ENCODE results near the gene DCLK1. TPM values are rescaled to one million over a fixed set of nuclear protein-coding genes. Genes with fewer than 3 reads are reported as not detected.

The DCLK1 gene
- total RNA-seq, 1 experiment from 2014 or later: 36.2 TPM

- H2AFZ ChIP-seq (ENCODE audit: low read length): no peak overlapping the region
- H3K9me3 ChIP-seq (ENCODE audit: control insufficient read depth, low read depth, low read length): no peaks in the 10 kb centered on the region
- no peak overlapping the region for H3K14ac ChIP-seq (ENCODE audit: insufficient read depth, low read length)
- no peak overlapping the region for H2BK20ac ChIP-seq (ENCODE audit: low read depth, low read length, poor library complexity, severe bottlenecking)
- H2AK5ac ChIP-seq (ENCODE audit: insufficient read length, low read length): no peak overlapping the region
- Mint-ChIP-seq H3K9me3 (no peaks in the 10 kb centered on the region; a peak in 1 of 5 replicates), H3K4me1 (peaks cover 5 to 8% of the 10 kb centered on the region in 2 experiments; a peak in 3 of 4 replicates), H3K27ac (no peak overlapping the region), H3K36me3 (ENCODE audit: insufficient read depth in 1 of 3, low read depth in 3 of 3) (no peaks in the 10 kb centered on the region), H3K27me3 (ENCODE audit: low read depth) (no peaks in the 10 kb centered on the region), H3K4me3 (no peak overlapping the region)
- no peak overlapping the region for H2BK15ac ChIP-seq (ENCODE audit: low read depth, low read length)
- no peak for TF ChIP-seq CTCF (conservative IDR thresholded peaks at IDR 0.05)
- H2BK5ac ChIP-seq (ENCODE audit: insufficient read length, low read length): no peak overlapping the region
- WGBS (ENCODE audit: extremely low coverage, insufficient read length, low lambda C conversion rate): no CpG with 5 or more reads among the region's 4 CpGs
- no peak overlapping the region for H3K18ac ChIP-seq (ENCODE audit: insufficient read length, low read depth, low read length)
- H4K20me1 ChIP-seq (ENCODE audit: control insufficient read depth, insufficient read depth, insufficient read length): no peaks in the 10 kb centered on the region
- no peaks in the 10 kb centered on the region for H3K79me1 ChIP-seq (ENCODE audit: insufficient read depth, low read depth, low read length, poor library complexity, severe bottlenecking)
- no peak overlapping the region for H2BK120ac ChIP-seq (ENCODE audit: low read depth, low read length, poor library complexity, severe bottlenecking)
- no peak overlapping the region for H3K27ac ChIP-seq (ENCODE audit: insufficient read length, low read depth, low read length)
- H3K4me2 ChIP-seq (ENCODE audit: insufficient read depth, insufficient read length, low read length): no peak overlapping the region
- no peak overlapping the region for H3K9ac ChIP-seq (ENCODE audit: extremely low read depth, insufficient read length, low read length)
- H3K27me3 ChIP-seq (ENCODE audit: insufficient read depth, low read length): no peaks in the 10 kb centered on the region
- no peaks in the 10 kb centered on the region for H3K4me1 ChIP-seq (ENCODE audit: insufficient read depth, low read length)
- no peak overlapping the region for H3K4ac ChIP-seq (ENCODE audit: low read depth, low read length)
- H3T11ph ChIP-seq (ENCODE audit: low read length): no peak overlapping the region
- no peak for DNase-seq
- H4K5ac ChIP-seq (ENCODE audit: insufficient read length, low read depth, low read length): no peak overlapping the region
- no peak overlapping the region for H2BK12ac ChIP-seq (ENCODE audit: insufficient read length, low read depth, low read length)
- H4K8ac ChIP-seq (replicated peaks; ENCODE audit: insufficient read length, low read depth, low read length): no peak overlapping the region
- H3K79me2 ChIP-seq (ENCODE audit: insufficient read depth, low read length): no peaks in the 10 kb centered on the region
- H3K23ac ChIP-seq (ENCODE audit: insufficient read length, low read depth, low read length): no peak overlapping the region
- H3K56ac ChIP-seq (ENCODE audit: insufficient read length, low read depth, low read length): no peak overlapping the region
- H3K23me2 ChIP-seq (ENCODE audit: insufficient read length, low read depth, low read length, poor library complexity, severe bottlenecking): no peaks in the 10 kb centered on the region
- H4K91ac ChIP-seq (ENCODE audit: insufficient read length, low read depth, low read length): no peak overlapping the region
These were observed 363.1 kb downstream of the DCLK1 start for GRCh38 chr13:35768073-35768472.
